SIG-M5 (cell line): ENCODE data around the gene OR51D1.

ENCODE experiments used
- DNase-seq: peaks from one replicate; lab custom pipeline; 2025; lab: John Stamatoyannopoulos, UW

Gene OR51D1

GRCh38 chr11:4636962-4637661, at the start of gene OR51D1:
TSS of gene OR51D1 (plus strand) at chr11:4637477. CDS start at chr11:4639791, 2,314 bp downstream.
- DNase-seq = no peak

- no peak for DNase-seq
Observed at GRCh38 chr11:4589017-4589416, 48.3 kb upstream of the OR51D1 start.

- no peak for DNase-seq
Observed at GRCh38 chr11:4593739-4594138, 43.5 kb upstream of the OR51D1 start, which contains the start of gene OR52I1. TSS of gene OR52I1 (plus strand) at chr11:4594039. CDS start at chr11:4594039, 0 bp downstream.

GRCh38 chr11:4605057-4605456, 32.2 kb upstream of the OR51D1 start:
- no peak for DNase-seq

GRCh38 chr11:4606231-4607015, 30.9 kb upstream of the OR51D1 start:
- no peak for DNase-seq

GRCh38 chr11:4607096-4607495, 30.2 kb upstream of the OR51D1 start:
- DNase-seq = no peak

- no peak for DNase-seq
Observed at GRCh38 chr11:4607781-4608666, 29.3 kb upstream of the OR51D1 start, which contains the start of gene TRIM68. TSS of gene TRIM68 (minus strand) at chr11:4608231. CDS start at chr11:4605504, 2,727 bp downstream.

GRCh38 chr11:4610258-4610935, 26.9 kb upstream of the OR51D1 start:
- no peak for DNase-seq

GRCh38 chr11:4611986-4612385, 25.3 kb upstream of the OR51D1 start:
- DNase-seq = no peak

- no peak for DNase-seq
Observed at GRCh38 chr11:4615856-4616444, 21.3 kb upstream of the OR51D1 start.

- no peak for DNase-seq
Observed at GRCh38 chr11:4619514-4619913, 17.8 kb upstream of the OR51D1 start.

- DNase-seq = no peak
Observed at GRCh38 chr11:4626207-4627099, 10.8 kb upstream of the OR51D1 start.

- no peak for DNase-seq
Observed at GRCh38 chr11:4636136-4636535, 1.1 kb upstream of the OR51D1 start.

GRCh38 chr11:4637662-4638047, 378 bp downstream of the OR51D1 start:
- no peak for DNase-seq

GRCh38 chr11:4639931-4640330, 2.7 kb downstream of the OR51D1 start:
- no peak for DNase-seq

- DNase-seq = no peak
Observed at GRCh38 chr11:4641501-4641900, 4.2 kb downstream of the OR51D1 start.

- no peak for DNase-seq
Observed at GRCh38 chr11:4642043-4642442, 4.8 kb downstream of the OR51D1 start.

- DNase-seq = no peak
Observed at GRCh38 chr11:4643076-4643475, 5.8 kb downstream of the OR51D1 start.

GRCh38 chr11:4643682-4644081, 6.4 kb downstream of the OR51D1 start, which contains the start of gene OR51E1:
TSS of gene OR51E1 (plus strand) at chr11:4643982. CDS start at chr11:4652527, 8,545 bp downstream.
- DNase-seq = no peak

GRCh38 chr11:4644233-4644632, 7.0 kb downstream of the OR51D1 start:
- DNase-seq = no peak
